ENCODE data around the gene EFNA5. TPM values are rescaled to one million over a fixed set of nuclear protein-coding genes. Genes with fewer than 3 reads are reported as not detected.

The EFNA5 gene
- total RNA-seq (2022; extraction: Qiagen RNA extraction), result 16.3 to 23.2 TPM (median 18.9 TPM) in 5 replicates

GRCh38 chr5:107670932-107671741, at the start of gene EFNA5:
Gene EFNA5, minus strand, starts transcription at chr5:107670937.

Data from A549 treated with AZD2906 at 1 μM for 4 hours (cell line).